Measurements from ENCODE around the gene TARBP1.
"Not testable (repeated sequence)": the region's sequence is repeated elsewhere in the genome, so short reads cannot be mapped to it uniquely, and the experiment has no call there.

The TARBP1 gene

GRCh38 chr1:234505769-234506102 is 26.8 kb upstream of the TARBP1 start:
- no peak for DNase-seq

GRCh38 chr1:234504969-234505768 is 26.2 kb upstream of the TARBP1 start:
- DNase-seq = no peak

- DNase-seq = not testable (repeated sequence)
These were observed 25.3 kb upstream of the TARBP1 start for GRCh38 chr1:234504251-234504650.

GRCh38 chr1:234503193-234504050 is 24.4 kb upstream of the TARBP1 start:
- no peak for DNase-seq

GRCh38 chr1:234502785-234503184 is 23.8 kb upstream of the TARBP1 start:
- no peak for DNase-seq

GRCh38 chr1:234500269-234500668 is 21.3 kb upstream of the TARBP1 start:
- no peak for DNase-seq

- no peak for DNase-seq
These were observed 20.9 kb upstream of the TARBP1 start for GRCh38 chr1:234499943-234500245.

- peak; percentile 77 for DNase-seq
These were observed 20.4 kb upstream of the TARBP1 start for GRCh38 chr1:234499119-234499942.

- no peak for DNase-seq
These were observed 19.6 kb upstream of the TARBP1 start for GRCh38 chr1:234498448-234499118.

GRCh38 chr1:234497589-234497988 is 18.6 kb upstream of the TARBP1 start:
- DNase-seq = no peak

- no peak for DNase-seq
These were observed 16.4 kb upstream of the TARBP1 start for GRCh38 chr1:234495231-234495990.

GRCh38 chr1:234494049-234494448 is 15.1 kb upstream of the TARBP1 start:
- no peak for DNase-seq

- no peak for DNase-seq
These were observed 12.0 kb upstream of the TARBP1 start for GRCh38 chr1:234490793-234491479.

- no peak for DNase-seq
These were observed 10.7 kb upstream of the TARBP1 start for GRCh38 chr1:234489698-234490077.

GRCh38 chr1:234489007-234489697 is 10.2 kb upstream of the TARBP1 start:
- DNase-seq = no peak

- DNase-seq = no peak
These were observed 9.4 kb upstream of the TARBP1 start for GRCh38 chr1:234488054-234489006.

- DNase-seq = no peak
These were observed 8.2 kb upstream of the TARBP1 start for GRCh38 chr1:234486858-234487840.

GRCh38 chr1:234484991-234485739 is 6.2 kb upstream of the TARBP1 start:
- DNase-seq = no peak

All from activated CD4-positive, alpha-beta T cell treated with anti-CD3 and anti-CD28 coated beads for 1 hour (primary cell).